Osteoblast (primary cell): ENCODE results near the gene CCSER1. TPM values are rescaled to one million over a fixed set of nuclear protein-coding genes. Genes with fewer than 3 reads are reported as not detected.
"Not testable (repeated sequence)": the region's sequence is repeated elsewhere in the genome, so short reads cannot be mapped to it uniquely, and the experiment has no call there.

Experiments used
- DNase-seq: peaks from one replicate; pipeline ENCODE4 v3.0.0; 2011; ENCODE audit warnings: low spot score, mixed read lengths; ENCODE audit not compliant: insufficient read length; ENCODE audit errors: missing footprints
- H2AFZ ChIP-seq: 2 replicates; pipeline ENCODE4 v1.6.0; 2011; ENCODE audit warnings: mild to moderate bottlenecking, low read length
- H3K27ac ChIP-seq: 2 replicates; pipeline ENCODE4 v1.5.1; 2011; ENCODE audit warnings: mild to moderate bottlenecking, low read depth, low read length, moderate library complexity
- H3K27me3 ChIP-seq: 2 replicates; pipeline ENCODE4 v1.6.0; 2012; ENCODE audit warnings: mild to moderate bottlenecking, control low read depth, inconsistent platforms, low read length, moderate library complexity; ENCODE audit not compliant: insufficient read depth
- H3K36me3 ChIP-seq: 2 replicates; pipeline ENCODE4 v1.5.1; 2011; ENCODE audit warnings: mild to moderate bottlenecking, low read length, control low read depth, moderate library complexity; ENCODE audit not compliant: insufficient read depth
- H3K4me1 ChIP-seq: 2 replicates; pipeline ENCODE4 v1.5.1; 2011; ENCODE audit warnings: mild to moderate bottlenecking, low read length, control low read depth, moderate library complexity; ENCODE audit not compliant: insufficient read depth
- H3K4me2 ChIP-seq: 2 replicates; pipeline ENCODE4 v1.6.0; 2011; ENCODE audit warnings: mild to moderate bottlenecking, low read length; ENCODE audit not compliant: insufficient read depth
- H3K4me3 ChIP-seq: fragments of 200-600 bp; sonication (generic); 3 replicates; pipeline ENCODE4 v1.5.1; 2012; ENCODE audit warnings: mild to moderate bottlenecking, low read length, inconsistent platforms; ENCODE audit not compliant: insufficient read depth
- H3K79me2 ChIP-seq: 2 replicates; pipeline ENCODE4 v1.6.0; 2012; ENCODE audit warnings: mild to moderate bottlenecking, low read length, control low read depth, inconsistent platforms; ENCODE audit not compliant: insufficient read depth
- H3K9me3 ChIP-seq: 2 replicates; pipeline ENCODE4 v1.5.1; 2011; ENCODE audit warnings: low read depth, low read length, control low read depth
- H4K20me1 ChIP-seq: 2 replicates; pipeline ENCODE4 v1.6.0; 2012; ENCODE audit warnings: mild to moderate bottlenecking, low read length, control low read depth; ENCODE audit not compliant: insufficient read depth
- CTCF ChIP-seq: IDR thresholded peaks from 2 replicates; pipeline ENCODE4 v1.5.1; 2011; ENCODE audit warnings: mild to moderate bottlenecking, low read depth, low read length, moderate library complexity; ENCODE audit errors: extremely low read depth
- total RNA-seq: library from RNA; depleted of rRNA; stranded (reverse); fragments of >200 nt; gene quantifications from 2 replicates; pipeline ENCODE4 v1.2.3, GENCODE V29; 2012

CCSER1 gene
- total RNA-seq, 1 donor: under 0.01 TPM

GRCh38 chr4:90837241-90837640 lies 710.0 kb downstream of the CCSER1 start:
- no peak overlapping the region for H2AFZ ChIP-seq
- H3K79me2 ChIP-seq: no peaks in the 10 kb centered on the region
- H3K4me3 ChIP-seq: no peak overlapping the region
- no peak overlapping the region for H3K4me2 ChIP-seq
- no peak overlapping the region for H3K27ac ChIP-seq
- H3K4me1 ChIP-seq: no peaks in the 10 kb centered on the region
- H3K27me3 ChIP-seq: no peaks in the 10 kb centered on the region
- no peaks in the 10 kb centered on the region for H3K36me3 ChIP-seq
- no peaks in the 10 kb centered on the region for H3K9me3 ChIP-seq
- H4K20me1 ChIP-seq: no peaks in the 10 kb centered on the region
- TF ChIP-seq CTCF: no peak
- DNase-seq: no peak

GRCh38 chr4:90838859-90839258 lies 711.7 kb downstream of the CCSER1 start:
- H3K4me1 ChIP-seq, H3K27me3 ChIP-seq, H3K4me2 ChIP-seq, DNase-seq, H4K20me1 ChIP-seq, H3K36me3 ChIP-seq, H3K27ac ChIP-seq, H3K9me3 ChIP-seq, H3K4me3 ChIP-seq, H2AFZ ChIP-seq, H3K79me2 ChIP-seq: not testable (repeated sequence)

GRCh38 chr4:90840291-90840690 lies 713.1 kb downstream of the CCSER1 start:
- no peak for TF ChIP-seq CTCF
- H3K27me3 ChIP-seq: no peaks in the 10 kb centered on the region
- no peak overlapping the region for H2AFZ ChIP-seq
- H3K79me2 ChIP-seq: no peaks in the 10 kb centered on the region
- H3K9me3 ChIP-seq: no peaks in the 10 kb centered on the region
- no peak overlapping the region for H3K4me2 ChIP-seq
- H4K20me1 ChIP-seq: no peaks in the 10 kb centered on the region
- no peak overlapping the region for H3K4me3 ChIP-seq
- no peaks in the 10 kb centered on the region for H3K4me1 ChIP-seq
- no peaks in the 10 kb centered on the region for H3K36me3 ChIP-seq
- H3K27ac ChIP-seq: no peak overlapping the region
- DNase-seq: no peak

- Histone ChIP-seq H3K9me3 (no peaks in the 10 kb centered on the region), H3K27ac (no peak overlapping the region), H3K4me3 (no peak overlapping the region), H3K4me1 (no peaks in the 10 kb centered on the region), H3K79me2 (no peaks in the 10 kb centered on the region), H4K20me1 (no peaks in the 10 kb centered on the region), H3K27me3 (no peaks in the 10 kb centered on the region), H2AFZ (no peak overlapping the region), H3K4me2 (no peak overlapping the region), H3K36me3 (no peaks in the 10 kb centered on the region)
- no peak for TF ChIP-seq CTCF
- peak; percentile 1 for DNase-seq
These were observed 713.6 kb downstream of the CCSER1 start for GRCh38 chr4:90840828-90841227.
